HS-5 (cell line): Measurements from ENCODE around the gene BLZF1.
"Not testable (repeated sequence)": the region's sequence is repeated elsewhere in the genome, so short reads cannot be mapped to it uniquely, and the experiment has no call there.

Experiments used
- DNase-seq: peaks from one replicate; pipeline ENCODE4 v3.0.0-alpha.2; 2012; ENCODE audit warnings: low read depth

The BLZF1 gene

GRCh38 chr1:169360415-169360814 lies 7.6 kb upstream of the BLZF1 start:
- no peak for DNase-seq

GRCh38 chr1:169361281-169361680 lies 6.7 kb upstream of the BLZF1 start:
- no peak for DNase-seq

- peak; percentile 86 for DNase-seq
Observed at GRCh38 chr1:169363046-169363730, 4.8 kb upstream of the BLZF1 start.

GRCh38 chr1:169364948-169365347 lies 3.0 kb upstream of the BLZF1 start:
- DNase-seq = no peak

- no peak for DNase-seq
Observed at GRCh38 chr1:169367096-169367685, 804 bp upstream of the BLZF1 start.

- DNase-seq = no peak
Observed at GRCh38 chr1:169368406-169368769, 393 bp downstream of the BLZF1 start.

GRCh38 chr1:169371404-169371803 lies 3.4 kb downstream of the BLZF1 start:
- DNase-seq = no peak

- no peak for DNase-seq
Observed at GRCh38 chr1:169381162-169381561, 13.2 kb downstream of the BLZF1 start.

- DNase-seq = no peak
Observed at GRCh38 chr1:169383449-169383848, 15.5 kb downstream of the BLZF1 start.

GRCh38 chr1:169387399-169387798 lies 19.4 kb downstream of the BLZF1 start:
- DNase-seq = no peak

- DNase-seq = no peak
Observed at GRCh38 chr1:169390303-169390702, 22.3 kb downstream of the BLZF1 start.

- no peak for DNase-seq
Observed at GRCh38 chr1:169392406-169392805, 24.4 kb downstream of the BLZF1 start.

- DNase-seq = no peak
Observed at GRCh38 chr1:169395955-169396354, 28.0 kb downstream of the BLZF1 start.

- not testable (repeated sequence) for DNase-seq
Observed at GRCh38 chr1:169402578-169402977, 34.6 kb downstream of the BLZF1 start.

- not testable (repeated sequence) for DNase-seq
Observed at GRCh38 chr1:169408340-169408739, 40.3 kb downstream of the BLZF1 start.

GRCh38 chr1:169414952-169415351 lies 47.0 kb downstream of the BLZF1 start:
- DNase-seq = no peak

GRCh38 chr1:169421309-169421708 lies 53.3 kb downstream of the BLZF1 start:
- DNase-seq = no peak

GRCh38 chr1:169426174-169426705 lies 58.2 kb downstream of the BLZF1 start:
- no peak for DNase-seq

GRCh38 chr1:169427081-169427641 lies 59.2 kb downstream of the BLZF1 start, which contains the start of gene CCDC181:
CCDC181 (minus strand) TSS chr1:169427474; CDS start chr1:169424927, 2,547 bp downstream.
- no peak for DNase-seq
